ENCODE data around the gene DDX10.
A peak's percentile ranks its signal among the peaks of the same experiment; 100 is the strongest.

The DDX10 gene

GRCh38 chr11:108662700-108663099 is 2.2 kb upstream of the DDX10 start:
- DNase-seq = no peak

GRCh38 chr11:108663154-108663877 is 1.6 kb upstream of the DDX10 start:
- DNase-seq = no peak

- no peak for DNase-seq
These were observed 1.5 kb downstream of the DDX10 start for GRCh38 chr11:108666373-108666772.

GRCh38 chr11:108669286-108669685 is 4.4 kb downstream of the DDX10 start:
- DNase-seq = no peak

GRCh38 chr11:108669711-108670110 is 4.8 kb downstream of the DDX10 start:
- no peak for DNase-seq

GRCh38 chr11:108670451-108670850 is 5.6 kb downstream of the DDX10 start:
- DNase-seq = no peak

GRCh38 chr11:108672113-108672512 is 7.2 kb downstream of the DDX10 start:
- DNase-seq = no peak

GRCh38 chr11:108672786-108673185 is 7.9 kb downstream of the DDX10 start:
- DNase-seq = no peak

- no peak for DNase-seq
These were observed 14.2 kb downstream of the DDX10 start for GRCh38 chr11:108679045-108679444.

- no peak for DNase-seq
These were observed 15.4 kb downstream of the DDX10 start for GRCh38 chr11:108680271-108680670.

- no peak for DNase-seq
These were observed 20.7 kb downstream of the DDX10 start for GRCh38 chr11:108685419-108686130.

- no peak for DNase-seq
These were observed 29.0 kb downstream of the DDX10 start for GRCh38 chr11:108693852-108694251.

GRCh38 chr11:108694846-108695245 is 30.0 kb downstream of the DDX10 start:
- DNase-seq = no peak

- DNase-seq = peak; percentile 64
These were observed 33.1 kb downstream of the DDX10 start for GRCh38 chr11:108697872-108698473.

GRCh38 chr11:108698844-108699642 is 34.2 kb downstream of the DDX10 start:
- peak; percentile 6 for DNase-seq

- DNase-seq = no peak
These were observed 39.0 kb downstream of the DDX10 start for GRCh38 chr11:108703916-108704315.

GRCh38 chr11:108705061-108705460 is 40.2 kb downstream of the DDX10 start:
- no peak for DNase-seq

- no peak for DNase-seq
These were observed 43.3 kb downstream of the DDX10 start for GRCh38 chr11:108708173-108708572.

- no peak for DNase-seq
These were observed 44.9 kb downstream of the DDX10 start for GRCh38 chr11:108709741-108710140.

GRCh38 chr11:108713076-108713790 is 48.4 kb downstream of the DDX10 start:
- DNase-seq = no peak

- no peak for DNase-seq
These were observed 50.4 kb downstream of the DDX10 start for GRCh38 chr11:108715239-108715638.

- DNase-seq = no peak
These were observed 53.6 kb downstream of the DDX10 start for GRCh38 chr11:108718466-108718865.

Data from NCI-H1105 treated with DMSO at 0.1 percent for 48 hours (cell line).